ENCODE data around the gene ITIH5.

Gene ITIH5

DNA sequence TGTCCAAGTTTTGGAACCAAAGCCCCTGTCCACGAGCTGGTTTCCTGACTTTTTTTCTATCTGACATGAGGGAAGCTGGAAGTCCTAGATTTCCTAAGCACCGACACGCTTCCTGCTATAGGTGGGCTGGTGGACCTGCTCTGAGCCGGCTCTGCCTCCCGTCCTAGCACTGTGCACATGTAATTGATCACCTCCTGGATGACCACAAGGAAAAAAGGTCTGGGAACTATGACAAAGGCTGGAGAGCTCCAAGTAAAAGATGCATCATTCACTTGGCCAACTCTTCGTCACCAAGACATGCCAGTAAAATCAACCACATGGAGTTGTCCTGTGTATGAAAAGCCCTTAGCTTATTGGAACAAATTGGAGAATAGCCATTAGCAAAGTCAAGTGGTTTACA lies 104.8 kb downstream of the ITIH5 start:
- TF ChIP-seq POLR2AphosphoS5 (IDR thresholded peaks at IDR 0.05; ENCODE audit: low read depth, low read length) (no peak), POLR2A (IDR thresholded peaks at IDR 0.05; ENCODE audit: low read depth, low read length) (no peak), POU2F2 (IDR thresholded peaks at IDR 0.05; ENCODE audit: low read depth, low read length) (no peak)
- no peak for FAIRE-seq
- DNase-seq (ENCODE audit: insufficient read length, low spot score), result no peak

DNA sequence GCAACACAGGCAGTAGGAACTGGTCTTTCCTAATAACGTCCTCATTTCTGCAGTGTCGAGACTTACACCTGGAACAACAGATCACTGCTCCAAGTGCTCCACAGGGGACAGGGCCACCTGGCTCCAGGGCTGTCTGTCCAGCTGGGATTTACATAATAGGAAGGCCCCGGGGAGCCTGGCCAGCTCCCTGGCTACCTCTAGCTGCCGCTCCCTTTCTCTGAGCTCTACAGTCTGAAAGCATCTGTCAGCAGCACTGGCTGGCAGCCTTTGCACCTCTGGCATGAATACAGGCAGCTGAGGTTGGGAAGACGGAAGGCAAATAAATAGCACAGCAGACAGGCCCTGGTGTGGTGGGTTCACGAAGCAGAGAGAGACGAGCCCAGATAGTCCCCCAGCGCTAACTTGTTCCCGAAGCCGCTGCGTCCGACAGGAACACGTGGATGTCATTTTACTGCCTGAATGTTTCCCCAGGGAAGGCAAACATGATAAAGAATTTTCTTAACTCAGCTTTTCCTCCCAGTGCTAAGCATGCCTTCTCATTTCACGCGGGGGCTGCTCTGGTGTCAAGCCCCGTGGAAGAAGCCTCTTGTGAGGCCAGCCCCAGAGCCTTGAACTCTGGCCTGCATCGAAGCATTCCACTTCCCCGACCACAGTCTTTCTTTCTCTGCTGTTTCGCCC lies 105.4 kb downstream of the ITIH5 start:
- no peak for FAIRE-seq
- no peak for DNase-seq (ENCODE audit: insufficient read length, low spot score)
- no peak for TF ChIP-seq SPI1 (IDR thresholded peaks at IDR 0.05; ENCODE audit: low read depth, low read length)
- TF ChIP-seq POLR2AphosphoS5 (IDR thresholded peaks at IDR 0.05; ENCODE audit: low read depth, low read length), result no peak
- no peak for TF ChIP-seq POLR2A (IDR thresholded peaks at IDR 0.05; ENCODE audit: low read depth, low read length)

DNA sequence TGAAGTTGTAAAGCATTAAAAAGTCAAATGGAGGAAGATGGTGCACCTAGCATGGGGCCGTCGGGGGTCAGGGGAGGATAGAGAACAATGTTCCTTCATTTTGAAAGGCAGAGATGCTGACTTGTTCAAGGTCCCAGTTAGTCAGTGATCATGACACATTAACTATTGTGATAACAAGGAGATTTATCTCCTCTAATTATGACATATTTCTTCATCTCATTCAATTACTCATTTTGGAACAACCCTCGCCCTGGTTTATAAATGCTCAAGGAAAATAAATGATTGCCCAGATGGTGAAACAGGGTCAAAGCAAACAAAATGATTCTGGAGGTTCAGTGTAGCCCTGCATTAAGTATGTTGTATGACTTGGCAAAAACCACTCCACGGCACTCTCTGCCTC lies 106.2 kb downstream of the ITIH5 start:
- FAIRE-seq (no peak), DNase-seq (ENCODE audit: insufficient read length, low spot score) (no peak)
- no peak for TF ChIP-seq POLR2AphosphoS5 (IDR thresholded peaks at IDR 0.05; ENCODE audit: low read depth, low read length)
- TF ChIP-seq POLR2A (IDR thresholded peaks at IDR 0.05; ENCODE audit: low read depth, low read length), result no peak
- no peak for TF ChIP-seq POU2F2 (IDR thresholded peaks at IDR 0.05; ENCODE audit: low read depth, low read length)
- TF ChIP-seq PAX5 (IDR thresholded peaks at IDR 0.05; ENCODE audit: insufficient read depth, low read length, severe bottlenecking), result no peak
- no peak for TF ChIP-seq SPI1 (IDR thresholded peaks at IDR 0.05; ENCODE audit: low read depth, low read length)
- no peak for TF ChIP-seq TAF1 (IDR thresholded peaks at IDR 0.05; ENCODE audit: low read depth, low read length)

DNA sequence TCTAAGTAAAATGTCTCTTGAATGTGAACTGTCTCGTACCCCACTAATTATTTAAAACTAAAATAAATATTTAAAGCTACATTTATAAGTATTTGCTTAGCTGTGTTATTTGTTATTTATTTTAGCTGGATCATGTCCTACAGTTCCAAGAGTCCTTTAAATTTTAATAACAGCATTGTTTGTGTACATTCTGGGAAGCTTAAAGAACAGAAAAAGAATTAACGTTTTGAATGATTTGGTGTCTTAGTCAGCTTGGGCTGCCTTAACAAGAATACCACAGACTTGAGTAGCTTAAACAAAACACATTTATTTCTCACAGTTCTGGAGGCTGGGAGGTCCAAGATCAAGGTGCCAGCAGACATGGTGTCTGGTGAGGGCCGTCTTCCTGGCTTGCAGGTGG lies 107.4 kb downstream of the ITIH5 start:
- TF ChIP-seq TAF1 (IDR thresholded peaks at IDR 0.05; ENCODE audit: low read depth, low read length) (no peak), POU2F2 (IDR thresholded peaks at IDR 0.05; ENCODE audit: low read depth, low read length) (no peak), POLR2A (IDR thresholded peaks at IDR 0.05; ENCODE audit: low read depth, low read length) (no peak), PAX5 (IDR thresholded peaks at IDR 0.05; ENCODE audit: insufficient read depth, low read length, severe bottlenecking) (no peak), POLR2AphosphoS5 (IDR thresholded peaks at IDR 0.05; ENCODE audit: low read depth, low read length) (no peak), SPI1 (IDR thresholded peaks at IDR 0.05; ENCODE audit: low read depth, low read length) (no peak)
- DNase-seq (ENCODE audit: insufficient read length, low spot score) (no peak), FAIRE-seq (no peak)

DNA sequence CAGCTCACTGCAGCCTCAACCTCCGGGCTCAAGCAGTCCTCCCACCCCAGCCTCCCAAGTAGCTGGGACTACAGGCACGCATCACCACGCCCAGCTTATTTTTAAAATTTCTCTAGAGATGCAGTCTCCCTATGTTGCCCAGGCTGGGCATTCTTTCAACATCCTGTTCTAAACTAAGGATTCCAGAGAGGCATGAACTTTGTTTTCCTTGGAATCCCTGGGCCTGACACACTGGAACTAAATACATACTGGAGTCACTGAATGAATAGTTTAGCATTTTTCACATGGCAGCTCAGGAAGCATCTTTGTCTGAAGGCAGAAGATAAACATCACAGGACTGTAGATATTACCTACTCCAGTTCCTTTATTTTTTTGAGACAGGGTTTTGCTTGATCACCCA lies 108.7 kb downstream of the ITIH5 start:
- no peak for FAIRE-seq
- no peak for TF ChIP-seq TAF1 (IDR thresholded peaks at IDR 0.05; ENCODE audit: low read depth, low read length)
- no peak for TF ChIP-seq PAX5 (IDR thresholded peaks at IDR 0.05; ENCODE audit: insufficient read depth, low read length, severe bottlenecking)
- no peak for DNase-seq (ENCODE audit: insufficient read length, low spot score)

DNA sequence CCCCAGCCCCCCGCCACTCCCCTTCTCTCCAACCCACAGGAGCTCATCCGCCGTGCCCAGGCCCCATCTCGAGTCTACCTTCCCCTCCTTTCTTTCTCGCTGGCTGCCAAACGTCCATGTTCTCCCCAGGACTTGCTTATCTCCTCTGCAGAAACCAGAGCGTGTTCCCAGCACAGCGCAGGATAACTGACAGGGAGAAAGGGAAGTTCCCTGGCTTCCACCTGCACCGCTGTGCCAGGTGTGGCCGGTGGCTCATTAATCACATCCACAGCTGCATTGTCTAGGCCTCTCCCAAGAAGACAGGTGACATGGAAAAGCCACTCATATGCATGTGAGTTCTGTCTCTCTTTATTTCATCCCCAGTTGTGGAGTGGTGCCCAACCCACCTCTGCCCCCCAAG lies 113.2 kb downstream of the ITIH5 start:
- FAIRE-seq (no peak), DNase-seq (ENCODE audit: insufficient read length, low spot score) (no peak)
- TF ChIP-seq POLR2AphosphoS5 (IDR thresholded peaks at IDR 0.05; ENCODE audit: low read depth, low read length), result no peak
- TF ChIP-seq PAX5 (IDR thresholded peaks at IDR 0.05; ENCODE audit: insufficient read depth, low read length, severe bottlenecking), result no peak
- TF ChIP-seq POU2F2 (IDR thresholded peaks at IDR 0.05; ENCODE audit: low read depth, low read length), result no peak
- TF ChIP-seq SPI1 (IDR thresholded peaks at IDR 0.05; ENCODE audit: low read depth, low read length), result no peak

DNA sequence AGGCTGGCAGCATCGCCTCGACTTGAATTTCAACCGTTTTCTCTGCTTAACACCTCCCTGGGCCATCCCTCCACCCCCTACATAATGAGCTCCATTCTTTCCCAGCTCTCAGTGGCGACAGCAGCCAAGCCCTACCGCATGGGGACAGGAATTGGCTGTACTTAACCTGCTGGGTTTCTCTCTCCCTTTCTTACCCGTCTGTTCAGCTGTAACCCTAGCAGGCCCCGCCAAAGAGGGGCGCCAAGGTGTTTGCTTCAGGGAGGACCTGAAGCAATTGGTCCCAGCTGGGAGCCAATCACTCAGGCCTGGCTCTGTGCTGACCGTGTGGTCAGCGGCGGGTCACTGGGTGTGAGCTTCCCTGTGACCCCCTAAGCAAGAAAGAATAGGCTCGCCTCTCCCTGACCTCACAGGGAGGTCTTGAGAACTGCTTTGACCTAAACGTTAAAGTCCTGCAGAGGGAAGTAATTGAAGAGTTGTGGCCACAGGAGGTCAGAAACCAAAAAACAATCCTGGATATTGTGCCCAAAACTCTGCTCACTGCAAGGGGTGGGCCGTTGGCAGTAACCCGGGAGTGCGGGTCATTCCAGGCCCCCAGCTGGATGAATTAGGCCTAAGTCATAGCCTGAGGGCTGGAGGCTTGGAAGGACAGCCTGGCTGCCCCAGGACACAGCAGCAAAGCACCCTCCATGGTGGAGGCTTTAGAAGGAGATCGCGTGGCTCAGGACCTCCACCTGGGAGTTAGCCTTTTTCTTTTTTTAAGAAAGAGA lies 114.6 kb downstream of the ITIH5 start:
- DNase-seq (ENCODE audit: insufficient read length, low spot score) (no peak), FAIRE-seq (no peak)

DNA sequence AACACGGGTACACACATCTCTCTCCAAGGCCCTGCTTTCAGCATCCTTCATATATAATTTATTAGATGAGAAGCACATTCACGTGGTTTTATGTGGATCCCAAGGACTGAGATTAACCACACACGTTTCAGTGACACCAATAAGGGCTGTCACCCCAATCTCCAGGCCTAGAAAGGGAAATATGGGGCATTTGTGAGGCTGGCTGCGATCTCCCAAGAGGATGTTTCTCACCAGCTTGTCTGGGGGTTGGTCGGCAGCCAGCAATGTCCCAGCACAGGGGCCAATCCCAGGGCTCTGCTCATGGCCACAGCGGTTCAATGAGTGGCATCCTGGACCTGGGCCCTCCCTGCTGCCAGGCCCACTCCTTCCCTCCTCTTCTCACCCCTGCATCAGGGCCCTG lies 115.5 kb downstream of the ITIH5 start:
- FAIRE-seq (no peak), DNase-seq (ENCODE audit: insufficient read length, low spot score) (no peak)
- TF ChIP-seq POU2F2 (IDR thresholded peaks at IDR 0.05; ENCODE audit: low read depth, low read length) (no peak), POLR2A (IDR thresholded peaks at IDR 0.05; ENCODE audit: low read depth, low read length) (no peak), PAX5 (IDR thresholded peaks at IDR 0.05; ENCODE audit: insufficient read depth, low read length, severe bottlenecking) (no peak), TAF1 (IDR thresholded peaks at IDR 0.05; ENCODE audit: low read depth, low read length) (no peak), POLR2AphosphoS5 (IDR thresholded peaks at IDR 0.05; ENCODE audit: low read depth, low read length) (no peak), SPI1 (IDR thresholded peaks at IDR 0.05; ENCODE audit: low read depth, low read length) (no peak)

More for the DNA sequence above, 114.6 kb downstream of the ITIH5 start:
- TF ChIP-seq POU2F2 (IDR thresholded peaks at IDR 0.05; ENCODE audit: low read depth, low read length) (no peak), POLR2AphosphoS5 (IDR thresholded peaks at IDR 0.05; ENCODE audit: low read depth, low read length) (no peak)

DNA sequence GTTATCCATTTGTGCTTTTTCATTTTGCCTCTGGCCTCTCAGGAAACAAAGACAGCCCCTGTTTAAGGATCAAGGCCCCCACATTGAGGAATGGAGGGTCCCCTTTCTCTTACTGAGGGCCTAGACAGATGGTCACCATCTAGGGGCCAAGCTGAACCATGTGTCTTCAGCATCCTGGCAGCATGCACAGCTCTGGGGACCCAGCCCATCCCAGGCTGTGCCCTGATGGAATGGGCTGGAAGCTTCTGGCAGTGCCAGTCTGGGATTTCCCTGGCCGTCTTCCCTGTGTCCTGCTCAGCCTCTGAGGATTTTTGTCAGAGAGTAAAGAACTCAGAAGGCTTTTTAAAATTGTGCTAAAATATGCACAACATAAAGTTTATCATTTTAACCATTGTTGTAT lies 116.8 kb downstream of the ITIH5 start:
- DNase-seq (ENCODE audit: insufficient read length, low spot score), result no peak
- FAIRE-seq, result no peak
- TF ChIP-seq SPI1 (IDR thresholded peaks at IDR 0.05; ENCODE audit: low read depth, low read length) (no peak), TAF1 (IDR thresholded peaks at IDR 0.05; ENCODE audit: low read depth, low read length) (no peak), POLR2AphosphoS5 (IDR thresholded peaks at IDR 0.05; ENCODE audit: low read depth, low read length) (no peak), PAX5 (IDR thresholded peaks at IDR 0.05; ENCODE audit: insufficient read depth, low read length, severe bottlenecking) (no peak), POU2F2 (IDR thresholded peaks at IDR 0.05; ENCODE audit: low read depth, low read length) (no peak), POLR2A (IDR thresholded peaks at IDR 0.05; ENCODE audit: low read depth, low read length) (no peak)

DNA sequence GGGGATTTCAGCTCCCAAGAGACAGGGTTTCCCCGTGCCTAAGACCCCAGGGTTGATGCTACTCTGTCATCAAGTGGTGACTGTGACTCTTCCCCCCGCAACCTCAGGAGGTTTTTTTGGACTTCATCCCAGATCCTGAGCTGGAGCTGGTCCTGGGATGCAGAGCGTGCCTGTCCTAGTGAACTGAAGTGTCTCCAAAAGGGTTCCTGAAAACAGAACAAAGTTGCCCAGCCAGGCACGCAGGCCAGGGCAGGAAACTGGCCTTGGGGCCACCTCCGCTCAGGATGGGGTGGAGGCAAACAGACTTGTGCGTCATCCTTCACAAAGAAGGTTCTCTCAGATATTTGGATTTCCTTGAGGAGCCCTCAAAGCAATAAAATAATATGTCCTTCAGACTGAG lies 118.9 kb downstream of the ITIH5 start:
- DNase-seq (ENCODE audit: insufficient read length, low spot score) (no peak), FAIRE-seq (no peak)
- TF ChIP-seq POLR2A (IDR thresholded peaks at IDR 0.05; ENCODE audit: low read depth, low read length), result no peak
- TF ChIP-seq PAX5 (IDR thresholded peaks at IDR 0.05; ENCODE audit: insufficient read depth, low read length, severe bottlenecking), result no peak
- no peak for TF ChIP-seq SPI1 (IDR thresholded peaks at IDR 0.05; ENCODE audit: low read depth, low read length)
- TF ChIP-seq POU2F2 (IDR thresholded peaks at IDR 0.05; ENCODE audit: low read depth, low read length), result no peak
- TF ChIP-seq POLR2AphosphoS5 (IDR thresholded peaks at IDR 0.05; ENCODE audit: low read depth, low read length), result no peak
- TF ChIP-seq TAF1 (IDR thresholded peaks at IDR 0.05; ENCODE audit: low read depth, low read length), result no peak

Measured in GM12891 (cell line).